K562 (cell line): ENCODE data around the gene LRP6. TPM values are rescaled to one million over a fixed set of nuclear protein-coding genes. Genes with fewer than 3 reads are reported as not detected.

Source experiments
- ATF7 ChIP-seq: fragments of 450-650 bp; IDR thresholded peaks from 2 replicates; pipeline ENCODE4 v1.7.1; 2014; ENCODE audit warnings: mild to moderate bottlenecking, moderate library complexity
- BRCA1 ChIP-seq, 2 experiments: fragments of 450-650 bp in 1 of 2; sonication (generic) in 1 of 2; formaldehyde crosslinking in 1 of 2; IDR thresholded peaks; 2 replicates each; pipeline versions ENCODE4 v1.5.0 to v1.6.1; 2017 to 2020; ENCODE audit warnings: mild to moderate bottlenecking in 1 of 2, missing genetic modification reagents in 1 of 2
- CHD2 ChIP-seq: IDR thresholded peaks from 2 replicates; pipeline ENCODE4 v1.6.1; 2011; ENCODE audit warnings: low read depth, low read length
- HNRNPL ChIP-seq: fragments of 200-400 bp; formaldehyde crosslinking; IDR thresholded peaks from 2 replicates; pipeline ENCODE4 v1.6.1; 2017; ENCODE audit warnings: low read depth, mild to moderate bottlenecking, low read length
- MAFG ChIP-seq: fragments of 450-650 bp; conservative IDR thresholded peaks from 2 replicates; pipeline ENCODE4 v1.6.1; 2016; ENCODE audit warnings: missing genetic modification characterization, missing compliant biosample characterization
- PBX2 ChIP-seq, 2 experiments: IDR thresholded peaks in 1 of 2; conservative IDR thresholded peaks in 1 of 2; 2 replicates each; pipeline ENCODE4 v1.6.1; 2016; ENCODE audit warnings: low read depth in 2 of 2, mild to moderate bottlenecking in 1 of 2, missing compliant biosample characterization in 1 of 2, missing genetic modification characterization in 1 of 2, moderate library complexity in 1 of 2
- RBM22 ChIP-seq: fragments of 200-400 bp; formaldehyde crosslinking; IDR thresholded peaks from 2 replicates; pipeline ENCODE4 v1.6.1; 2018; ENCODE audit warnings: low read length, low read depth; ENCODE audit not compliant: poor library complexity, severe bottlenecking
- RBM39 ChIP-seq: fragments of 200-400 bp; formaldehyde crosslinking; optimal IDR thresholded peaks from 2 replicates; pipeline ENCODE3; 2018; ENCODE audit warnings: low read depth, low read length
- SAFB ChIP-seq: fragments of 200-400 bp; formaldehyde crosslinking; IDR thresholded peaks from 2 replicates; pipeline ENCODE4 v1.6.1; 2017; ENCODE audit warnings: low read depth, low read length, borderline replicate concordance
- SMAD3 ChIP-seq: fragments of 450-650 bp; formaldehyde crosslinking; conservative IDR thresholded peaks from 2 replicates; pipeline ENCODE4 v1.4.0; 2020; ENCODE audit warnings: mild to moderate bottlenecking
- STAG1 ChIP-seq: sonication (generic); formaldehyde crosslinking; IDR thresholded peaks from 2 replicates; pipeline ENCODE4 v1.5.0; 2020; ENCODE audit warnings: missing genetic modification reagents, borderline replicate concordance
- TAF7 ChIP-seq: fragments of 450-650 bp; IDR thresholded peaks from 2 replicates; pipeline ENCODE4 v1.6.1; 2016; ENCODE audit warnings: missing genetic modification characterization, missing compliant biosample characterization
- TSC22D4 ChIP-seq: fragments of 450-650 bp; IDR thresholded peaks from 2 replicates; pipeline ENCODE4 v1.6.1; 2016; ENCODE audit warnings: missing genetic modification characterization, missing biosample characterization, control low read depth
- YBX1 ChIP-seq: fragments of 450-650 bp; IDR thresholded peaks from 2 replicates; pipeline ENCODE4 v1.7.1; 2016; ENCODE audit warnings: mild to moderate bottlenecking
- ZC3H4 ChIP-seq: sonication (generic); formaldehyde crosslinking; IDR thresholded peaks from 2 replicates; pipeline ENCODE4 v1.9.0; 2021; ENCODE audit warnings: missing genetic modification reagents, borderline replicate concordance
- ZNF253 ChIP-seq: fragments of 250-450 bp; sonication (Bioruptor Pico); conservative IDR thresholded peaks from 2 replicates; pipeline ENCODE4 v1.6.1; 2021; ENCODE audit warnings: mild to moderate bottlenecking
- ZNF316 ChIP-seq: fragments of 450-650 bp; IDR thresholded peaks from 2 replicates; pipeline ENCODE4 v1.6.1; 2016
- ZNF407 ChIP-seq: fragments of 450-650 bp; IDR thresholded peaks from 2 replicates; pipeline ENCODE4 v1.6.1; 2016; ENCODE audit warnings: low read depth
- ZNF699 ChIP-seq: fragments of 250-450 bp; sonication (Bioruptor Pico); IDR thresholded peaks from 2 replicates; pipeline ENCODE4 v1.8.0; 2021; ENCODE audit warnings: mild to moderate bottlenecking, moderate library complexity; ENCODE audit not compliant: insufficient replicate concordance
- polyA plus RNA-seq, 8 experiments: library from polyadenylated mRNA; depleted of rRNA in 4 of 8; stranded (reverse) in 5 of 8; unstranded in 3 of 8; fragments of >200 nt; fragmentation: Nextera tagmentation in 2 of 8; fragmentation: Illumina TruSeq in 1 of 8; extraction: Ambion mirVana in 2 of 8; extraction: Trizol in 1 of 8; gene quantifications; 2 replicates each; pipeline versions ENCODE4 v1.2.1 to v1.2.3, GENCODE V29; 2011 to 2014; ENCODE audit warnings: inconsistent platforms in 1 of 8, missing spikeins in 1 of 8
- total RNA-seq, 7 experiments: library from RNA; depleted of rRNA in 6 of 7; stranded (reverse); fragments of >200 nt in 6 of 7; fragmentation: Illumina TruSeq in 2 of 7; extraction: Trizol in 2 of 7; gene quantifications; 2 replicates each; pipeline versions ENCODE4 v1.2.1 to v1.2.3, GENCODE V29; 2011 to 2021; ENCODE audit warnings: low replicate concordance in 1 of 7

LRP6 gene
- total and polyA plus RNA-seq, 9 of the 15 experiments (the other 6 are each of a cell fraction or from before 2014, with no cell fraction given), result 3.0 to 17.0 (median 10.8) TPM

- no peak for TF ChIP-seq ATF7
- TF ChIP-seq ZNF407, result no peak
- TF ChIP-seq MAFG (tag), result no peak
- TF ChIP-seq SAFB, result no peak
- TF ChIP-seq ZNF253, result no peak
- no peak for TF ChIP-seq TAF7 (tag)
- TF ChIP-seq SMAD3 (CRISPR knock-in tag), result no peak
- no peak for TF ChIP-seq HNRNPL
- no peak for TF ChIP-seq BRCA1 (IDR thresholded peaks at IDR 0.05)
- no peak for TF ChIP-seq BRCA1 (CRISPR knock-in tag; IDR thresholded peaks at IDR 0.05)
- TF ChIP-seq TSC22D4 (tag), result no peak
- TF ChIP-seq ZC3H4 (CRISPR knock-in tag), result no peak
- no peak for TF ChIP-seq RBM22
- no peak for TF ChIP-seq PBX2 (CRISPR knock-in tag; IDR thresholded peaks at IDR 0.05; ENCODE audit: low read depth)
- TF ChIP-seq PBX2 (tag; conservative IDR thresholded peaks at IDR 0.05; ENCODE audit: low read depth), result peak; percentile 89
- no peak for TF ChIP-seq STAG1
- TF ChIP-seq CHD2, result no peak
- TF ChIP-seq ZNF316, result no peak
- TF ChIP-seq RBM39, result no peak
- TF ChIP-seq ZNF699 (CRISPR knock-in tag), result no peak
- TF ChIP-seq YBX1, result no peak
These were observed 76.6 kb downstream of the LRP6 start (continued) for GRCh38 chr12:12190087-12190809.
